ENCODE measurements around the gene RPS6KL1. TPM values are rescaled to one million over a fixed set of nuclear protein-coding genes. Genes with fewer than 3 reads are reported as not detected.
"Not testable (repeated sequence)": the region's sequence is repeated elsewhere in the genome, so short reads cannot be mapped to it uniquely, and the experiment has no call there.

Gene RPS6KL1
- polyA plus RNA-seq, 3 donors, result 0.74 to 1.6 (median 1.1) TPM

GRCh38 chr14:74938531-74939495 lies 15.8 kb upstream of the RPS6KL1 start:
- DNase-seq (ENCODE audit: low read depth in 3 of 3, low spot score in 2 of 3), result no peak

GRCh38 chr14:74937171-74937570 lies 14.1 kb upstream of the RPS6KL1 start:
- DNase-seq (ENCODE audit: low read depth in 3 of 3, low spot score in 2 of 3), result no peak

GRCh38 chr14:74936731-74937130 lies 13.7 kb upstream of the RPS6KL1 start:
- DNase-seq (ENCODE audit: low read depth in 3 of 3, low spot score in 2 of 3), result no peak

GRCh38 chr14:74936151-74936550 lies 13.1 kb upstream of the RPS6KL1 start:
- no peak for DNase-seq (ENCODE audit: low read depth in 3 of 3, low spot score in 2 of 3)

- no peak for DNase-seq (ENCODE audit: low read depth in 3 of 3, low spot score in 2 of 3)
Observed at GRCh38 chr14:74935360-74935680, 12.3 kb upstream of the RPS6KL1 start.

GRCh38 chr14:74934476-74935359 lies 11.7 kb upstream of the RPS6KL1 start:
- DNase-seq (ENCODE audit: low read depth in 3 of 3, low spot score in 2 of 3), result no peak

- no peak for DNase-seq (ENCODE audit: low read depth in 3 of 3, low spot score in 2 of 3)
Observed at GRCh38 chr14:74934041-74934440, 11.0 kb upstream of the RPS6KL1 start.

- DNase-seq (ENCODE audit: low read depth in 3 of 3, low spot score in 2 of 3), result not testable (repeated sequence)
Observed at GRCh38 chr14:74932936-74933335, 9.9 kb upstream of the RPS6KL1 start.

GRCh38 chr14:74932401-74932901 lies 9.4 kb upstream of the RPS6KL1 start:
- DNase-seq (ENCODE audit: low read depth in 3 of 3, low spot score in 2 of 3), result no peak

- DNase-seq (ENCODE audit: low read depth in 3 of 3, low spot score in 2 of 3), result not testable (repeated sequence)
Observed at GRCh38 chr14:74931744-74932143, 8.7 kb upstream of the RPS6KL1 start.

- DNase-seq (ENCODE audit: low read depth in 3 of 3, low spot score in 2 of 3), result no peak
Observed at GRCh38 chr14:74929242-74929641, 6.2 kb upstream of the RPS6KL1 start.

GRCh38 chr14:74927225-74927624 lies 4.2 kb upstream of the RPS6KL1 start:
- no peak for DNase-seq (ENCODE audit: low read depth in 3 of 3, low spot score in 2 of 3)

- DNase-seq (ENCODE audit: low read depth in 3 of 3, low spot score in 2 of 3), result no peak
Observed at GRCh38 chr14:74924061-74924460, 1.0 kb upstream of the RPS6KL1 start.

- DNase-seq (ENCODE audit: low read depth in 3 of 3, low spot score in 2 of 3), result no peak
Observed at GRCh38 chr14:74921987-74922751, 891 bp downstream of the RPS6KL1 start.

GRCh38 chr14:74921053-74921620 lies 1.9 kb downstream of the RPS6KL1 start:
- no peak for DNase-seq (ENCODE audit: low read depth in 3 of 3, low spot score in 2 of 3)

GRCh38 chr14:74920281-74920680 lies 2.8 kb downstream of the RPS6KL1 start:
- no peak for DNase-seq (ENCODE audit: low read depth in 3 of 3, low spot score in 2 of 3)

- no peak for DNase-seq (ENCODE audit: low read depth in 3 of 3, low spot score in 2 of 3)
Observed at GRCh38 chr14:74919421-74920165, 3.5 kb downstream of the RPS6KL1 start.

- DNase-seq (ENCODE audit: low read depth in 3 of 3, low spot score in 2 of 3), result no peak
Observed at GRCh38 chr14:74918380-74918779, 4.7 kb downstream of the RPS6KL1 start.

GRCh38 chr14:74917646-74918081 lies 5.4 kb downstream of the RPS6KL1 start:
- DNase-seq (ENCODE audit: low read depth in 3 of 3, low spot score in 2 of 3), result no peak

- DNase-seq (ENCODE audit: low read depth in 3 of 3, low spot score in 2 of 3), result no peak
Observed at GRCh38 chr14:74917178-74917543, 5.9 kb downstream of the RPS6KL1 start.
